A673 (cell line): ENCODE results near the gene FNDC3B.

ENCODE experiments used
- EZH2 ChIP-seq: fragments of 200-600 bp; sonication (generic); IDR thresholded peaks from 2 replicates; pipeline ENCODE4 v1.6.1; 2017; ENCODE audit warnings: borderline replicate concordance, low read depth, mild to moderate bottlenecking, mixed read lengths, antibody characterized with exemption, low read length; ENCODE audit not compliant: poor library complexity, severe bottlenecking
- TF ChIP-seq, protein P1 (sequence below): fragments of 300-800, 200-600 bp; sonication (generic); conservative IDR thresholded peaks from 2 replicates; pipeline ENCODE4 v1.5.1; 2017; ENCODE audit warnings: low read depth, mild to moderate bottlenecking, antibody characterized with exemption, low read length, moderate library complexity, mixed read lengths

DNA sequence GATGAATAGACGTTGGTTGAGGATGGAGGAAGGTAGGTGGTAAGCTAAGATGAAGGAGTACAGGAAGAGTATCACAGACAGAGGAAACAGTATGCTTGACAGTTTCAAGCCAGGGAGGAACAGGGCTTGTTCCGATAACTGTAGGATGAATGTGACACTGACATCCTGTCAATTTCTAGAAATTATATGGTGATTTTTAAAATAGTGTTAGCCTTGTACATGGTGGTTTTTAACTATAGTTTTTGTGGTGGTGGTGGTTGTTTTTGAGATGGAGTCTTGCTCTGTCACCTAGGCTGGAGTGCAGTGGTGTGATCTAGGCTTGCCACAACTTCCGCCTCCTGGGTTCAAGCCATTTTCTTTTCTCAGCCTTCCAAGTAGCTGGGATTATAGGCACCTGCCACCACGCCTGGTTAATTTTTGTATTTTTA, 92.8 kb downstream of the FNDC3B start:
- TF ChIP-seq, protein P1, sequence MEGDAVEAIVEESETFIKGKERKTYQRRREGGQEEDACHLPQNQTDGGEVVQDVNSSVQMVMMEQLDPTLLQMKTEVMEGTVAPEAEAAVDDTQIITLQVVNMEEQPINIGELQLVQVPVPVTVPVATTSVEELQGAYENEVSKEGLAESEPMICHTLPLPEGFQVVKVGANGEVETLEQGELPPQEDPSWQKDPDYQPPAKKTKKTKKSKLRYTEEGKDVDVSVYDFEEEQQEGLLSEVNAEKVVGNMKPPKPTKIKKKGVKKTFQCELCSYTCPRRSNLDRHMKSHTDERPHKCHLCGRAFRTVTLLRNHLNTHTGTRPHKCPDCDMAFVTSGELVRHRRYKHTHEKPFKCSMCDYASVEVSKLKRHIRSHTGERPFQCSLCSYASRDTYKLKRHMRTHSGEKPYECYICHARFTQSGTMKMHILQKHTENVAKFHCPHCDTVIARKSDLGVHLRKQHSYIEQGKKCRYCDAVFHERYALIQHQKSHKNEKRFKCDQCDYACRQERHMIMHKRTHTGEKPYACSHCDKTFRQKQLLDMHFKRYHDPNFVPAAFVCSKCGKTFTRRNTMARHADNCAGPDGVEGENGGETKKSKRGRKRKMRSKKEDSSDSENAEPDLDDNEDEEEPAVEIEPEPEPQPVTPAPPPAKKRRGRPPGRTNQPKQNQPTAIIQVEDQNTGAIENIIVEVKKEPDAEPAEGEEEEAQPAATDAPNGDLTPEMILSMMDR, result no peak
- TF ChIP-seq EZH2, result no peak
